KOPT-K1 (cell line): ENCODE results near the gene NLRP5.
"Not testable (repeated sequence)": the region's sequence is repeated elsewhere in the genome, so short reads cannot be mapped to it uniquely, and the experiment has no call there.

Experiments
- H3K27ac ChIP-seq: fragments of 200-600 bp; sonication (generic); 2 replicates; pipeline ENCODE4 v1.5.1; 2016; ENCODE audit warnings: antibody characterized with exemption, mild to moderate bottlenecking, low read depth, low read length; ENCODE audit not compliant: poor library complexity, severe bottlenecking
- H3K36me3 ChIP-seq: fragments of 200-600 bp; sonication (generic); 2 replicates; pipeline ENCODE4 v1.5.1; 2017; ENCODE audit warnings: antibody characterized with exemption, mild to moderate bottlenecking, low read length, moderate library complexity; ENCODE audit not compliant: insufficient read depth
- H3K9me3 ChIP-seq: fragments of 200-600 bp; sonication (generic); 2 replicates; pipeline ENCODE4 v1.5.1; 2017; ENCODE audit warnings: antibody characterized with exemption, low read length, mild to moderate bottlenecking; ENCODE audit not compliant: insufficient read depth, poor library complexity, severe bottlenecking

NLRP5 gene

DNA sequence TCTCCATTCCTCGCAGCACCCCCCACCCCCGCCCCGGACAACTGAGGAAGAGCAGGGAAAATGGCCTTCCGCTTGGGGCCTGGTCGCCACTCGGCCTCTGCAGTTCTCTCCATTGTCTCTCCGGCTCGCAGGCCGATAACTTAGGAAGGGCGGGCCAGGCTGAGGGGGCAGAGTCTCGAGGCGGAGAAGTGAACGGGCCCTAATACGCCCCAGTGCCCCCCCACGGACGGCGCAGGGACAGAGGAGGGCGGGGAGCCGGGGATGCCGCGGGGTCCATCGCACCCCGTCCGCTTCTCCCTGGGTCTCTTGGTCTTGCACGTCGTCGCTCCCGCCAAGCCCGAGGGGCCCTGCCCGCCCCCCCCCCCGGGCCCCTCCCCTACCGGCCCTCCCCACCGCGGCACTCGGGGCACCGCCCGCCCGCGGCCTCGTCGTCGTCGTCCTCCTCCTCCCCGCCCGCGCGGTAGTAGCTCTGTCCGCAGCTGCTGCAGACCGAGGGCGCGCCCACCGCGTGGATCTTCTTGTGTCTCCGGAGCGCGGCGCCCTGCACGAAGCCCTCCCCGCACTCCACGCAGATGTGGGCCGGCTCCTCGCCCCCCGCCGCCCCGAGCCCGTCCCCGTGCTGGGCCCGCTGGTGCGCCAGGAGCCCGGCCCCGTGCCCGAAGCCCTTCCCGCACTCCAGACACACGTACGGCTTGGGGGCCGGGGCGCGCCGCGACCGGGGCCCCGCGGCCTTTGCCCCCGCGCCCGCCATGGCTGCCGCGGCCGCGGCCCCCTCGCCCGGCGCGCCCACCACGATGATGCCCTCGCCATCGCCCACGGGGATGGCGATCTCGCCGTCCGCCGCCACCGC is 101.3 kb downstream of the NLRP5 start:
- H3K27ac ChIP-seq, result no peak overlapping the region
- H3K36me3 ChIP-seq, result peaks cover 36% of the 10 kb centered on the region; the same call in 1 of the 2 replicates
- H3K9me3 ChIP-seq, result peaks cover 3% of the 10 kb centered on the region

GRCh38 chr19:56088497-56089215 is 102.1 kb downstream of the NLRP5 start:
- Histone ChIP-seq H3K36me3 (peaks cover 44% of the 10 kb centered on the region), H3K27ac (no peak overlapping the region), H3K9me3 (peaks cover 10% of the 10 kb centered on the region)

- Histone ChIP-seq H3K36me3 (peaks cover 46% of the 10 kb centered on the region), H3K27ac (no peak overlapping the region), H3K9me3 (peaks cover 10% of the 10 kb centered on the region)
Measured at GRCh38 chr19:56089344-56089743, 102.8 kb downstream of the NLRP5 start.

DNA sequence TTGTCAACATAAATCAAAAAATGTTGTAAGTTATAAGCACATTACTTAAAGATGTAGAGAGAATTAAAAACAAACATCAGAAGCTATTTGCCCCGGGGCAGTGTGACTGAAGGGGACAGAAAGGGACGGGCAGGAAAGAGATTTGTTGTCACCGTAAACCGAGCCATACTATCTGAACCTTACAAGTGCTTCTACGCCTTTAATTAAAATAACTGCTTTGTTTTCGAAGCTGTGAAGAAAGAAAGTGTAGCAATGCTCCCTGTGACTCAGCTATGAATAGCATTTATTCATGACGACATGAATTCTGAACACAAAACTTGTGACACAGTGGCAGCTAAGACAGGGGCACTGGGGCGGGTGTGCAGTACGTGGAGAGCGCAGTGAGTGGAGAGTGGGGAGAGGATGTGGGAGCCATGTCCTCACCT is 104.5 kb downstream of the NLRP5 start:
- Histone ChIP-seq H3K9me3 (peaks cover 10% of the 10 kb centered on the region), H3K36me3 (peaks cover 57% of the 10 kb centered on the region), H3K27ac (no peak overlapping the region)

GRCh38 chr19:56091751-56092546 is 105.4 kb downstream of the NLRP5 start:
- H3K9me3 ChIP-seq, result peaks cover 10% of the 10 kb centered on the region
- no peak overlapping the region for H3K27ac ChIP-seq
- peaks cover 59% of the 10 kb centered on the region for H3K36me3 ChIP-seq

GRCh38 chr19:56092685-56093631 is 106.4 kb downstream of the NLRP5 start:
- H3K27ac ChIP-seq, result no peak overlapping the region
- H3K9me3 ChIP-seq, result peaks cover 10% of the 10 kb centered on the region
- H3K36me3 ChIP-seq, result peaks cover 68% of the 10 kb centered on the region

DNA sequence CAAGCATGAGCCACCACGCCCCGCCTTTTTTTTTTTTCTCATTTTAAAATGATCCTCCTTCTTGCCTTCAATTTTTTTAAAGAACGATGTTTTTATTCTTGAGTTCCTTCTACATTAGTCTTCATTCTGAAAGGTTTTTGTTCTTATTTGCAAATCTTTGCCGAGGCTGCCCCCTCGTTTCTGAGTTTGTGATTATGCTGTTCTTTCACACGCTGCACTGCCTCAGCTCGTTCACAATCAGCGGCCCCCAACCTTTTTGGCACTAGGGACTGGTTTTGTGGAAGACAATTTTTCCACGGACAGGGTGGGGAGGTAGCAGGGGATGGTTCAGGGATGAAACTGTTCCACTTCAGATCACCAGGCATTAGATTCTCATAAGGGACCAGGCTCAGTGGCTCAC is 107.9 kb downstream of the NLRP5 start:
- Histone ChIP-seq H3K36me3 (peaks cover 70% of the 10 kb centered on the region), H3K27ac (no peak overlapping the region), H3K9me3 (peaks cover 10% of the 10 kb centered on the region)

GRCh38 chr19:56096665-56097064 is 110.1 kb downstream of the NLRP5 start:
- H3K27ac ChIP-seq, result no peak overlapping the region

DNA sequence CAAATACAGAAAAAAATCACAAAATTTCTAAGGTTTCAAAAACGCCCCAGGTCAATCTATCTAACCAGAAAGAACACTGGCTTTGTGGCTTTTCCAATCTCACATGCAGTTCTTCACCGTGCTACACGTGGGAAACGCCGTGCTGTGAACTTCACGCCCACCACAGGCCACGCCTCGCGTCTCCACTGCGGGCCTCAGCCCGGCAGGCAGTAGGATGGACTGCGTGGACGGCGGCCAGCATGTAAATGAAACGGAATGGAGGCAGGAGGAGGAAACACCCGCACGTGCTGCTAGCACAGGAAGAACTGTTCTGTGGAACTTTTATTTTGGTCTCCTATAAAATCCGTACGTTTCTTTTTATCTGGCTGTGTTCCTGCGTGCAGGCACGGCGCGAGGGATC is 110.7 kb downstream of the NLRP5 start:
- no peak overlapping the region for H3K27ac ChIP-seq
- peaks cover 76% of the 10 kb centered on the region for H3K36me3 ChIP-seq
- peaks cover 10% of the 10 kb centered on the region for H3K9me3 ChIP-seq

More at GRCh38 chr19:56096665-56097064, 110.1 kb downstream of the NLRP5 start:
- peaks cover 71% of the 10 kb centered on the region for H3K36me3 ChIP-seq
- H3K9me3 ChIP-seq, result peaks cover 10% of the 10 kb centered on the region

DNA sequence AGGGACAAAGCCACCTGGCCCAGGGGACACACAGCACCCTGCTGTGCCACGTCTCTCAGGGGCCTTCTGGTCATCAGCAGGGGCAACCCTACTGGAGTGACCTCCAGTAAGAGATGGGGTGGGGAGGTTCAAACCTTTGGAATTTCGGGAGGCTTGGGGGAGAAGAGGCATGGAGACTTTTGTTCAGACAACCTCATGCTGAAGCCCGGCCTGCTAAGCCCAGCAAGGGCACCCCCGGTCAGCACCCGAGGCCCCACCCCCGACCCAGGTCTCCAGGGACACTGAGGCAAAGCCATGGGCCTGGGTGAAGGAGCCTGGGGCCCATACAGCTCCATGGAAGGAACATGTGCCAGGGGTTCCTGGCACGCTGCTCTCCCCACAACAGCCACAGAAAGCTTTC is 111.2 kb downstream of the NLRP5 start:
- peaks cover 8% of the 10 kb centered on the region for H3K9me3 ChIP-seq
- peaks cover 77% of the 10 kb centered on the region for H3K36me3 ChIP-seq
- H3K27ac ChIP-seq, result no peak overlapping the region

DNA sequence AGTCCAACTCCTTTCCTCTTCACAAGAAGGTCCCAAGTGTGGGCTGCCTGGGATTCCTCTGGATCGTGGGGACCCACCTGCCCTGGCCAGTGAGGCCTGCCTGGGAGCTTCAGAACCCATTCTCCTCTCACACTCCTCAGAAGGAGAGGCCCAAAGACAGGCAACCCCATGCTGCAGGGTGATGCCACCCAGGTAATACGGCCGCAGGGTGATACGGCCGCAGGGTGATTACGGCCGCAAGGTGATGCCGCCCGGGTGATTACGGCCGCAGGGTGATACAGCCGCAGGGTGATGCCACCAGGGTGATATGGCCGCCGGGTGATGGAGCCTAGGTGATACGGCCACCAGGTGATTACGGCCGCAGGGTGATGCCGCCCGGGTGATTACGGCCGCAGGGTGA is 111.7 kb downstream of the NLRP5 start:
- not testable (repeated sequence) for H3K9me3 ChIP-seq, H3K27ac ChIP-seq
- H3K36me3 ChIP-seq, result peaks cover 74% of the 10 kb centered on the region

DNA sequence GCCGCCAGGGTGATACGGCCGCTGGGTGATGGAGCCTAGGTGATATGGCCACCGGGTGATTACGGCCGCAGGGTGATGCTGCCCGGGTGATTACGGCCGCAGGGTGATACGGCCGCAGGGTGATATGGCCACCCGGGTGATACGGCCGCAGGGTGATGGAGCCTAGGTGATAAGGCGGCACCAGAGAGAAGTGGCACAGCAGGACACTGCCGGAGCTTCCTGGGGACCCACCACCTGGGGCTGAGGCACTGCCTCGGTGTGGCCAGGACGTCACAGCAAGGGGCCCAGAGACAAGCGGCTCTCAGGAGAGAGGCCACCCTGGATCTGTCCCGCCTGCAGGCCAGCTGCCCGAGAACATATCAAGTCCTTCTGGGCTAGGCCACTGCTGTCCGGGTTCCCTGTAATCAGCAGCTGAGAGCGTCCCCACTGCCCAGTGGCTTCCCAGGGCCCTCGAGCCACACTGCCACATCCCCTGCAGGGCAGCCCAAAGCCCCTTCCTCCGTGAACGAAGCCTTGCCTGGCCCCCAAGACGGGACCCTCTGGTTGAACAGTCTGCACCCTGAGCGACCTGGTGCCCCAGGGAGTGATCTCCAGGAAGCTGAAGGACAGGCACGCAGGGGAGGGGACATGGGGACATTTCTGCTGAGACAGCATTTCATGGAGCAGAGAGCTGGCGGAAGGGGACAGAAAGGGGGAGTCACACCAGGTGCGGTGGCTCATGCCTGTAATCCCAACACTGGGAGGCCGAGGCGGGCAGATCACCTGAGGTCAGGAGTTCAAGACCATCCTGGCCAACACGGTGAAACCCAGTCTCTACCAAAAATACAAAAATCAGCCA is 112.4 kb downstream of the NLRP5 start:
- no peak overlapping the region for H3K27ac ChIP-seq
- H3K36me3 ChIP-seq, result peaks cover 67% of the 10 kb centered on the region
- H3K9me3 ChIP-seq, result no peaks in the 10 kb centered on the region

DNA sequence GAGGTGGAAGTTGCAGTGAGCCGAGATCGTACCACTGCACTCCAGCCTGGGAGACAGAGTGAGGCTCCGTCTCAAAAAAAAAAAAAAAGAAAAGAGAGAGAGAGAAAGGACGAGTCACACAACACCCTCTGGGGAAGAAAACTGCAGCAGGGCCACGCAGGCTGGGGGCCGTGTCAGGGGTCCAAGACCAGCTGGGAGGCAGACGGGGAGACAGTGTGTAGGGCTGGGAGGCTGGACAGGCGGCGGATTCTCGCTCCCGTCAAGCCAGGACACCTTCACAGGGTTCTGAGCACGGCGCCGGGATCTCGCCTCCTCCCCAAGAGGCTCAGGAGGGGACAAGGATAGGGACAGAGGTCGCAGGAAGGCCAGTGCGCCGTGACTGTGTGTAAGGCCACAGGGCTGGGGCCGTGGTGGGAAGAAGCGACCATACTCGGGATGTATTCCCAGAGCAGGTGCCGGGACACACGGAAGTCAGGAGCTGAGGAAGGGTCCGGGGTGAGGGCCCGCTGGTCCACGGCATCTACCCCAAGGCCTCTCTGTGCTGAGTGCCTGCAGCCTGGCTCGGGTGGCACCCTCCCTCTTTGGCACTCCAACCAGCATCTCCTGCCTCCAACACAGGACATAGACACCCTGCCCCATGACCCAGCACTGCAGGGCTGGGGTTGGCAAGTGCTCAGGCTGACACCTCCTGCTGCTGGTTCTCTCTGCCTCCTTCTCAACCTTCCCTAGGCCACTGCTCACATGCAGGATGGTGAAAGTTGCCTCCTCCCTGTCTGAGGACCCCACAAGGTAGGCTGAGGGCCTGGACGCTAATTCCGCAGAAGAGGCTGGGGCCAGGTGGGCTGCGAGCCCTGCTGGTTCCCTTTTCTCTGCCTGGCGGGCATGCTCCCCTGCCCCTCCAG is 113.3 kb downstream of the NLRP5 start:
- H3K9me3 ChIP-seq, result no peaks in the 10 kb centered on the region
- H3K36me3 ChIP-seq, result peaks cover 67% of the 10 kb centered on the region

More for the DNA sequence above, 113.3 kb downstream of the NLRP5 start:
- no peak overlapping the region for H3K27ac ChIP-seq
